ENCODE results near the gene GNG8. TPM values are rescaled to one million over a fixed set of nuclear protein-coding genes. Genes with fewer than 3 reads are reported as not detected.

The GNG8 gene
- total RNA-seq, 1 donor: not detected

GRCh38 chr19:46598372-46598917, 37.6 kb downstream of the GNG8 start:
- Histone ChIP-seq H3K4me2 (ENCODE audit: insufficient read depth, low read length) (no peak overlapping the region), H3K4me1 (ENCODE audit: insufficient read depth, low read length) (peaks cover 14% of the 10 kb centered on the region), H3K79me2 (ENCODE audit: insufficient read depth, low read length) (peaks cover 24% of the 10 kb centered on the region), H4K20me1 (ENCODE audit: insufficient read depth, low read length) (peaks cover 13% of the 10 kb centered on the region), H2AFZ (ENCODE audit: low read length) (no peak overlapping the region), H3K36me3 (ENCODE audit: insufficient read depth, low read length) (no peaks in the 10 kb centered on the region), H3K4me3 (ENCODE audit: insufficient read depth, low read length) (no peak overlapping the region), H3K27me3 (ENCODE audit: insufficient read depth, low read length) (no peaks in the 10 kb centered on the region), H3K27ac (ENCODE audit: low read depth, low read length) (no peak overlapping the region), H3K9me3 (ENCODE audit: low read depth, low read length) (no peaks in the 10 kb centered on the region)
- no peak for DNase-seq (ENCODE audit: insufficient read length, low spot score, missing footprints)
- TF ChIP-seq CTCF (IDR thresholded peaks at IDR 0.05; ENCODE audit: extremely low read depth, low read depth, low read length): no peak

- Histone ChIP-seq H3K79me2 (ENCODE audit: insufficient read depth, low read length) (peaks cover 2% of the 10 kb centered on the region), H3K9me3 (ENCODE audit: low read depth, low read length) (no peaks in the 10 kb centered on the region), H2AFZ (ENCODE audit: low read length) (no peak overlapping the region), H3K36me3 (ENCODE audit: insufficient read depth, low read length) (no peaks in the 10 kb centered on the region), H3K27ac (ENCODE audit: low read depth, low read length) (no peak overlapping the region), H4K20me1 (ENCODE audit: insufficient read depth, low read length) (no peaks in the 10 kb centered on the region), H3K27me3 (ENCODE audit: insufficient read depth, low read length) (no peaks in the 10 kb centered on the region), H3K4me2 (ENCODE audit: insufficient read depth, low read length) (no peak overlapping the region), H3K4me1 (ENCODE audit: insufficient read depth, low read length) (no peaks in the 10 kb centered on the region), H3K4me3 (ENCODE audit: insufficient read depth, low read length) (no peak overlapping the region)
- DNase-seq (ENCODE audit: insufficient read length, low spot score, missing footprints): no peak
- no peak for TF ChIP-seq CTCF (IDR thresholded peaks at IDR 0.05; ENCODE audit: extremely low read depth, low read depth, low read length)
Measured at GRCh38 chr19:46596008-46596407, 40.0 kb downstream of the GNG8 start.

- no peak overlapping the region for H3K4me3 ChIP-seq (ENCODE audit: insufficient read depth, low read length)
- no peaks in the 10 kb centered on the region for H3K4me1 ChIP-seq (ENCODE audit: insufficient read depth, low read length)
- no peak overlapping the region for H2AFZ ChIP-seq (ENCODE audit: low read length)
- no peaks in the 10 kb centered on the region for H3K79me2 ChIP-seq (ENCODE audit: insufficient read depth, low read length)
- no peaks in the 10 kb centered on the region for H3K27me3 ChIP-seq (ENCODE audit: insufficient read depth, low read length)
- H3K27ac ChIP-seq (ENCODE audit: low read depth, low read length): no peak overlapping the region
- H4K20me1 ChIP-seq (ENCODE audit: insufficient read depth, low read length): no peaks in the 10 kb centered on the region
- DNase-seq (ENCODE audit: insufficient read length, low spot score, missing footprints): no peak
- no peak for TF ChIP-seq CTCF (IDR thresholded peaks at IDR 0.05; ENCODE audit: extremely low read depth, low read depth, low read length)
- H3K36me3 ChIP-seq (ENCODE audit: insufficient read depth, low read length): no peaks in the 10 kb centered on the region
- no peak overlapping the region for H3K4me2 ChIP-seq (ENCODE audit: insufficient read depth, low read length)
- H3K9me3 ChIP-seq (ENCODE audit: low read depth, low read length): no peaks in the 10 kb centered on the region
Measured at GRCh38 chr19:46591870-46592269, 44.1 kb downstream of the GNG8 start.

- Histone ChIP-seq H4K20me1 (ENCODE audit: insufficient read depth, low read length) (no peaks in the 10 kb centered on the region), H3K36me3 (ENCODE audit: insufficient read depth, low read length) (no peaks in the 10 kb centered on the region), H3K9me3 (ENCODE audit: low read depth, low read length) (no peaks in the 10 kb centered on the region), H3K4me1 (ENCODE audit: insufficient read depth, low read length) (no peaks in the 10 kb centered on the region), H3K4me2 (ENCODE audit: insufficient read depth, low read length) (no peak overlapping the region), H3K27ac (ENCODE audit: low read depth, low read length) (no peak overlapping the region), H3K79me2 (ENCODE audit: insufficient read depth, low read length) (no peaks in the 10 kb centered on the region), H3K4me3 (ENCODE audit: insufficient read depth, low read length) (no peak overlapping the region), H3K27me3 (ENCODE audit: insufficient read depth, low read length) (no peaks in the 10 kb centered on the region), H2AFZ (ENCODE audit: low read length) (no peak overlapping the region)
- TF ChIP-seq CTCF (IDR thresholded peaks at IDR 0.05; ENCODE audit: extremely low read depth, low read depth, low read length): no peak
- no peak for DNase-seq (ENCODE audit: insufficient read length, low spot score, missing footprints)
Measured at GRCh38 chr19:46591254-46591653, 44.7 kb downstream of the GNG8 start.
